ENCODE results near the gene DDX17.

Gene DDX17

GRCh38 chr22:38504731-38505540, 1.2 kb downstream of the DDX17 start:
- Mint-ChIP-seq H3K4me3 (peak overlapping the region; percentile 100), H3K9me3 (peaks cover 2% of the 10 kb centered on the region), H3K27ac (peak overlapping the region; percentile 100), H3K27me3 (no peaks in the 10 kb centered on the region), H3K36me3 (peaks cover 54% of the 10 kb centered on the region), H3K4me1 (peaks cover 54% of the 10 kb centered on the region)
- no peak for ATAC-seq

GRCh38 chr22:38503021-38503420, 3.1 kb downstream of the DDX17 start:
- Mint-ChIP-seq H3K4me3 (peak overlapping the region; percentile 100), H3K9me3 (peaks cover 2% of the 10 kb centered on the region), H3K27ac (peak overlapping the region; percentile 24), H3K36me3 (peaks cover 72% of the 10 kb centered on the region), H3K27me3 (no peaks in the 10 kb centered on the region), H3K4me1 (peaks cover 58% of the 10 kb centered on the region)
- ATAC-seq, result no peak

GRCh38 chr22:38501797-38502672, 4.1 kb downstream of the DDX17 start:
- no peak for ATAC-seq
- H3K27ac Mint-ChIP-seq, result no peak overlapping the region
- H3K4me3 Mint-ChIP-seq, result peak overlapping the region; percentile 100
- no peaks in the 10 kb centered on the region for H3K9me3 Mint-ChIP-seq
- H3K36me3 Mint-ChIP-seq, result peaks cover 72% of the 10 kb centered on the region
- peaks cover 52% of the 10 kb centered on the region for H3K4me1 Mint-ChIP-seq
- no peaks in the 10 kb centered on the region for H3K27me3 Mint-ChIP-seq

GRCh38 chr22:38497869-38498268, 8.2 kb downstream of the DDX17 start:
- H3K9me3 Mint-ChIP-seq, result no peaks in the 10 kb centered on the region
- H3K27me3 Mint-ChIP-seq, result no peaks in the 10 kb centered on the region
- no peak overlapping the region for H3K27ac Mint-ChIP-seq
- peaks cover 56% of the 10 kb centered on the region for H3K36me3 Mint-ChIP-seq
- no peak overlapping the region for H3K4me3 Mint-ChIP-seq
- ATAC-seq, result no peak
- H3K4me1 Mint-ChIP-seq, result peaks cover 25% of the 10 kb centered on the region

GRCh38 chr22:38494939-38495338, 11.2 kb downstream of the DDX17 start:
- no peaks in the 10 kb centered on the region for H3K27me3 Mint-ChIP-seq
- no peaks in the 10 kb centered on the region for H3K9me3 Mint-ChIP-seq
- H3K27ac Mint-ChIP-seq, result no peak overlapping the region
- peaks cover 9% of the 10 kb centered on the region for H3K4me1 Mint-ChIP-seq
- ATAC-seq, result no peak
- H3K4me3 Mint-ChIP-seq, result no peak overlapping the region
- peaks cover 36% of the 10 kb centered on the region for H3K36me3 Mint-ChIP-seq

GRCh38 chr22:38494498-38494897, 11.6 kb downstream of the DDX17 start:
- peaks cover 36% of the 10 kb centered on the region for H3K36me3 Mint-ChIP-seq
- no peak overlapping the region for H3K27ac Mint-ChIP-seq
- no peak overlapping the region for H3K4me3 Mint-ChIP-seq
- peaks cover 11% of the 10 kb centered on the region for H3K4me1 Mint-ChIP-seq
- no peaks in the 10 kb centered on the region for H3K9me3 Mint-ChIP-seq
- no peaks in the 10 kb centered on the region for H3K27me3 Mint-ChIP-seq
- ATAC-seq, result no peak

- H3K27ac Mint-ChIP-seq, result no peak overlapping the region
- H3K9me3 Mint-ChIP-seq, result no peaks in the 10 kb centered on the region
- ATAC-seq, result no peak
- peaks cover 40% of the 10 kb centered on the region for H3K36me3 Mint-ChIP-seq
- no peaks in the 10 kb centered on the region for H3K27me3 Mint-ChIP-seq
- H3K4me1 Mint-ChIP-seq, result peaks cover 11% of the 10 kb centered on the region
- H3K4me3 Mint-ChIP-seq, result no peak overlapping the region
Observed at GRCh38 chr22:38491707-38492348, 14.3 kb downstream of the DDX17 start.

GRCh38 chr22:38490915-38491314, 15.2 kb downstream of the DDX17 start:
- H3K4me3 Mint-ChIP-seq, result no peak overlapping the region
- H3K27me3 Mint-ChIP-seq, result no peaks in the 10 kb centered on the region
- H3K9me3 Mint-ChIP-seq, result no peaks in the 10 kb centered on the region
- ATAC-seq, result no peak
- peak overlapping the region; percentile 51 for H3K27ac Mint-ChIP-seq
- H3K36me3 Mint-ChIP-seq, result peaks cover 49% of the 10 kb centered on the region
- peaks cover 11% of the 10 kb centered on the region for H3K4me1 Mint-ChIP-seq

- H3K4me3 Mint-ChIP-seq, result no peak overlapping the region
- peaks cover 49% of the 10 kb centered on the region for H3K36me3 Mint-ChIP-seq
- no peaks in the 10 kb centered on the region for H3K27me3 Mint-ChIP-seq
- ATAC-seq, result no peak
- peak overlapping the region; percentile 51 for H3K27ac Mint-ChIP-seq
- peaks cover 11% of the 10 kb centered on the region for H3K4me1 Mint-ChIP-seq
- H3K9me3 Mint-ChIP-seq, result no peaks in the 10 kb centered on the region
Observed at GRCh38 chr22:38490475-38490874, 15.6 kb downstream of the DDX17 start.

GRCh38 chr22:38489561-38490145, 16.5 kb downstream of the DDX17 start:
- Mint-ChIP-seq H3K36me3 (peaks cover 55% of the 10 kb centered on the region), H3K27ac (no peak overlapping the region), H3K4me1 (peaks cover 11% of the 10 kb centered on the region), H3K9me3 (no peaks in the 10 kb centered on the region), H3K27me3 (no peaks in the 10 kb centered on the region), H3K4me3 (no peak overlapping the region)
- no peak for ATAC-seq

- Mint-ChIP-seq H3K36me3 (peaks cover 58% of the 10 kb centered on the region), H3K4me1 (peaks cover 14% of the 10 kb centered on the region), H3K27me3 (no peaks in the 10 kb centered on the region), H3K9me3 (no peaks in the 10 kb centered on the region), H3K27ac (no peak overlapping the region), H3K4me3 (no peak overlapping the region)
- no peak for ATAC-seq
Observed at GRCh38 chr22:38489142-38489541, 17.0 kb downstream of the DDX17 start.

- no peak for ATAC-seq
- peaks cover 17% of the 10 kb centered on the region for H3K4me1 Mint-ChIP-seq
- no peaks in the 10 kb centered on the region for H3K27me3 Mint-ChIP-seq
- H3K36me3 Mint-ChIP-seq, result peaks cover 64% of the 10 kb centered on the region
- H3K4me3 Mint-ChIP-seq, result no peak overlapping the region
- H3K27ac Mint-ChIP-seq, result no peak overlapping the region
- H3K9me3 Mint-ChIP-seq, result no peaks in the 10 kb centered on the region
Observed at GRCh38 chr22:38487946-38488345, 18.2 kb downstream of the DDX17 start.

GRCh38 chr22:38485783-38486182, 20.3 kb downstream of the DDX17 start:
- no peak for ATAC-seq

GRCh38 chr22:38484244-38484643, 21.9 kb downstream of the DDX17 start:
- no peak for ATAC-seq
- Mint-ChIP-seq H3K36me3 (peaks cover 64% of the 10 kb centered on the region), H3K27me3 (no peaks in the 10 kb centered on the region), H3K9me3 (no peaks in the 10 kb centered on the region), H3K4me1 (peaks cover 6% of the 10 kb centered on the region), H3K27ac (no peak overlapping the region), H3K4me3 (no peak overlapping the region)

More at GRCh38 chr22:38485783-38486182, 20.3 kb downstream of the DDX17 start:
- Mint-ChIP-seq H3K27me3 (no peaks in the 10 kb centered on the region), H3K9me3 (no peaks in the 10 kb centered on the region), H3K27ac (no peak overlapping the region), H3K4me3 (no peak overlapping the region), H3K4me1 (peaks cover 16% of the 10 kb centered on the region), H3K36me3 (peaks cover 77% of the 10 kb centered on the region)
